Lower leg skin (tissue), 4 donors: ENCODE results near the gene SRSF5. TPM values are rescaled to one million over a fixed set of nuclear protein-coding genes. Genes with fewer than 3 reads are reported as not detected.
A peak's percentile ranks its signal among the peaks of the same experiment; 100 is the strongest.

ENCODE experiments used
- DNase-seq, 2 donors: peaks; one replicate each; pipeline ENCODE4 v3.0.0-alpha.2; 2019; ENCODE audit warnings: low spot score in 2 of 2
- H3K4me3 ChIP-seq: fragments of 200-600 bp; sonication (generic); 2 replicates; pipeline ENCODE4 v1.5.1; 2017; ENCODE audit warnings: mild to moderate bottlenecking, low read depth; ENCODE audit not compliant: poor library complexity, severe bottlenecking
- CTCF ChIP-seq, 3 donors: fragments of 450-650 bp; IDR thresholded peaks; one replicate each; pipeline ENCODE4 v1.5.1; 2016; ENCODE audit warnings: antibody characterized with exemption in 3 of 3, mild to moderate bottlenecking in 3 of 3, moderate library complexity in 2 of 3
- POLR2A ChIP-seq, 2 donors: fragments of 450-650 bp; IDR thresholded peaks; one replicate each; pipeline ENCODE4 v1.6.1; 2016 to 2017; ENCODE audit warnings: antibody characterized with exemption in 2 of 2, mild to moderate bottlenecking in 1 of 2, moderate library complexity in 1 of 2
- WGBS, 2 donors: methylation state at CpG; one replicate each; pipeline ENCODE4 v1.1.5; 2018; 5-methylcytosine and 5-hydroxymethylcytosine counted together
- intact Hi-C: fragments of 100-400 bp; cut with DNase I; formaldehyde crosslinking; loops from one replicate; pipeline ENCODE4 v1.15.0; 2023; ENCODE audit warnings: low total_unique reads
- total RNA-seq, 4 donors: library from RNA; depleted of rRNA; stranded (reverse); fragments of >200 nt; gene quantifications; one replicate each; pipeline ENCODE4 v1.1.0, GENCODE V29; 2016

Gene SRSF5
- total RNA-seq, 4 donors from 2014 or later: 297 to 612 (median 380) TPM

DNA sequence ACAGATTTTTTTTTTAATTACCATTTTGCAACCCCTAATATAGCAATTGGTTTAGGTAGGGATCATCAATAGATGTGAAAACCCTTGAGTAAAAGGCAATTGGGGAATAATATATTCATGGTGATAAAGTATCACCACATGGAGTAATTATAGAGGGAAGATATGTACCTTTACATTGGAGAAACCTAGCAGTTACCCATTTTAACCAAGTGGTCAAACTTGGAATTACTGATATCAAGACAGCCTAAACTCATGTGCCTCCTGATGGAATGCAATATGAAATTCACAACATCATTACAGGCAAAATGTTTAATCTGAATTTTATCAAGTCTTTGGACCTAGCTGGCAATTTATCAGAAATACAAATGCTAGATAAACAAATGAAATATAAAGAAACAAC is 36.8 kb downstream of the SRSF5 start:
- TF ChIP-seq POLR2A (IDR thresholded peaks at IDR 0.05) (no peak), CTCF (IDR thresholded peaks at IDR 0.05) (no peak)
- intact Hi-C loops: no loop called here
- H3K4me3 ChIP-seq: no peak overlapping the region
- no peak for DNase-seq

GRCh38 chr14:69804902-69805301 is 38.0 kb downstream of the SRSF5 start:
- intact Hi-C loops: no loop called here
- no peak for DNase-seq
- TF ChIP-seq CTCF (IDR thresholded peaks at IDR 0.05) (no peak), POLR2A (IDR thresholded peaks at IDR 0.05) (no peak)
- H3K4me3 ChIP-seq: no peak overlapping the region
- 83 to 88% methylated on average over 2 of the region's 2 CpGs for WGBS, 2 donors

DNA sequence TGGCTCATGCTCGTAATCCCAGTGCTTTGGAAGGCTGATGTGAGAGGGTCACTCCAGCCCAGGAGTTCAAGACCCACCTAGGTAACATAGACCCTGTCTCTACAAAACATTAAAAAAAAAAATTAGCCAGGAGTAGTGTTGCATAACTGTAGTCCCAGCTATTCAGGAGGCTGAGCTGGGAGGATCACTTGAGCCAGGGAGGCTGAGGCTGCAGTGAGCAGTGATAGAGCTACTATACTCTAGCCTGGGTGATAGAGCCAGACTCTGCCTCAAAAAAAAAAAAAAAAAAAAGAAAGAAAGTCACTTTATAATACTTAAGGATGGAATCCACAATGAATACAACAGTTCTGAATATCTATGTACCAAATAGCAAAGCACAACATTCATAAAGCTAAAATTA is 40.2 kb downstream of the SRSF5 start:
- no peak for DNase-seq
- intact Hi-C loops: no loop called here
- H3K4me3 ChIP-seq: no peak overlapping the region
- TF ChIP-seq CTCF (IDR thresholded peaks at IDR 0.05): no peak
- TF ChIP-seq POLR2A (IDR thresholded peaks at IDR 0.05): no peak
- WGBS, 2 donors: 68 to 83% methylated on average over 1 of the region's 1 CpG

DNA sequence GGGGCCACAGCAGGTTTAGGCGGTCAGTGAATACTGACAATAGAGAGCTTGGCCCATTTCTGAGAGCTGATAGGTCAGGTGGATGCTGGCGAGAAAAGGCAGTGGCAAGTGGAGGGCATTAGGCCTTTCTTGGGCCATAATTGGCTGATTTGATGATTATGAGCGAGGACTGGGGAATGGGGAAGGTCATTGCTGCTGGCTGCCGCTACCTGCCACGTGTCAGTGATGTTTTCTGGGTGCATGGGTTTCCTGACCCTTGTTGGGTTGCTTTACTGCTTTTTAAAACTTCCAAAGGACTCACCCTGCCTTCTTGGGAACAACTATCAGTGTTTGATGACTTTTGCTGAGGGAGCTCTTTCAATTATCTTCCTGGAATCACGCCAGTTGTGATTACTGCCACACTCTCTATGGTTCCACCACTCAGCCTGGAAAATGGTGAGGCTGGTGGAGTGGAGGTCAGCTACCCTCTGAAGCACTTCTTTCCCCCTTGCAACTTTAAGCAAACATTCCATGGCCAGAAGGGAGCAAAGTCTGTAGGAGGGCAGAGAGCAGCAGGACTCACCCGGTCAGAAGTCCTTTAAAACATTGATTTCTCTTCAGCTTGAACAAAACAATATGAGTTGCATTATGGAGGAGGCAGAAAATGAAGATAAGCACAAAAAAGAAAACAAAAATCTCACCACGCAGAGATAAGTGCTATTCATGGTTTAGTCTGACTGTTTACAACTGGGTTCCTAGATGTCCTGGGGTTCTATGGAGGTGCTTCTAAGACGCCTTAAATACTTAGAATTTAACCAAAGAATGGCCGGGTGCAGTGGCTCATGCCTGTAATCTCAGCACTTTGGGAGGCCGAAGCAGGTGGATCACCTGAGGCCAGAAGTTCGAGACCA is 42.2 kb downstream of the SRSF5 start:
- intact Hi-C loops: no loop called here
- H3K4me3 ChIP-seq: no peak overlapping the region
- peak in 1 of 2 donors; percentile 39 for DNase-seq
- WGBS, 2 donors: 78 to 80% methylated on average over 12 of the region's 12 CpGs
- TF ChIP-seq CTCF (IDR thresholded peaks at IDR 0.05): no peak
- TF ChIP-seq POLR2A (IDR thresholded peaks at IDR 0.05): no peak

GRCh38 chr14:69811227-69811867 is 44.4 kb downstream of the SRSF5 start:
- WGBS, 2 donors: 73 to 77% methylated on average over 13 of the region's 13 CpGs
- TF ChIP-seq POLR2A (IDR thresholded peaks at IDR 0.05) (no peak), CTCF (IDR thresholded peaks at IDR 0.05) (no peak)
- intact Hi-C loops: no loop called here
- no peak for DNase-seq
- H3K4me3 ChIP-seq: no peak overlapping the region
